ENCODE measurements around the gene PRKN. TPM values are rescaled to one million over a fixed set of nuclear protein-coding genes. Genes with fewer than 3 reads are reported as not detected.

PRKN gene
- total RNA-seq, 1 experiment from 2014 or later = 0.46 TPM

- Histone ChIP-seq H3K9me3 (ENCODE audit: control insufficient read depth, insufficient read depth, low read depth, low read length) (no peaks in the 10 kb centered on the region), H3K4me1 (ENCODE audit: control insufficient read depth, insufficient read depth, low read length) (no peaks in the 10 kb centered on the region), H3K27ac (ENCODE audit: low read length) (no peak overlapping the region), H3K36me3 (ENCODE audit: control insufficient read depth, insufficient read depth, low read length) (no peaks in the 10 kb centered on the region), H3K4me3 (ENCODE audit: low read depth in 2 of 2, low read length in 2 of 2) (no peak overlapping the region), H3K27me3 (ENCODE audit: control insufficient read depth, insufficient read depth, low read length) (no peaks in the 10 kb centered on the region)
- no peak for DNase-seq (ENCODE audit: low read depth, low spot score)
- in situ Hi-C loops (cut with HindIII; ENCODE audit: low pct_unique_long_range_greater_than_20kb, low sequenced_read_pairs) (no loop called here), intact Hi-C loops (cut with micrococcal nuclease; ENCODE audit: unreplicated experiment) (no loop called here)
- BruUV-seq (replicated peaks) = no TSS peak
- POLR2A ChIA-PET = no interaction called here
- no peak for ATAC-seq
- CTCF ChIA-PET = no interaction called here
- TF ChIP-seq SIN3A (IDR thresholded peaks at IDR 0.05; ENCODE audit: borderline replicate concordance, insufficient read depth, low read depth, low read length) = no peak
- TF ChIP-seq REST (IDR thresholded peaks at IDR 0.05; ENCODE audit: insufficient read depth in 1 of 2, low read depth in 2 of 2, low read length in 1 of 2) = no peak
- no peak for TF ChIP-seq TCF7L2 (IDR thresholded peaks at IDR 0.05; ENCODE audit: low read depth, low read length)
- no peak for TF ChIP-seq CTCF (IDR thresholded peaks at IDR 0.05)
Observed at GRCh38 chr6:161941565-161941964, 786.0 kb downstream of the PRKN start.

- POLR2A ChIA-PET = no interaction called here
- Histone ChIP-seq H3K9me3 (ENCODE audit: control insufficient read depth, insufficient read depth, low read depth, low read length) (no peaks in the 10 kb centered on the region), H3K4me3 (ENCODE audit: low read depth in 2 of 2, low read length in 2 of 2) (no peak overlapping the region), H3K27ac (ENCODE audit: low read length) (no peak overlapping the region), H3K4me1 (ENCODE audit: control insufficient read depth, insufficient read depth, low read length) (no peaks in the 10 kb centered on the region), H3K27me3 (ENCODE audit: control insufficient read depth, insufficient read depth, low read length) (no peaks in the 10 kb centered on the region), H3K36me3 (ENCODE audit: control insufficient read depth, insufficient read depth, low read length) (no peaks in the 10 kb centered on the region)
- CTCF ChIA-PET = no interaction called here
- TF ChIP-seq CTCF (IDR thresholded peaks at IDR 0.05) (no peak), TCF7L2 (IDR thresholded peaks at IDR 0.05; ENCODE audit: low read depth, low read length) (no peak), POLR2AphosphoS5 (IDR thresholded peaks at IDR 0.05; ENCODE audit: low read depth, low read length) (no peak), SIN3A (IDR thresholded peaks at IDR 0.05; ENCODE audit: borderline replicate concordance, insufficient read depth, low read depth, low read length) (no peak), REST (IDR thresholded peaks at IDR 0.05; ENCODE audit: insufficient read depth in 1 of 2, low read depth in 2 of 2, low read length in 1 of 2) (no peak)
- DNase-seq (ENCODE audit: low read depth, low spot score) (no peak), ATAC-seq (no peak)
- no TSS peak for BruUV-seq (replicated peaks)
- in situ Hi-C loops (cut with HindIII; ENCODE audit: low pct_unique_long_range_greater_than_20kb, low sequenced_read_pairs) = no loop called here
- intact Hi-C loops (cut with micrococcal nuclease; ENCODE audit: unreplicated experiment) = no loop called here
Observed at GRCh38 chr6:161940519-161940918, 787.0 kb downstream of the PRKN start.
